Inflammatory macrophage treated with lipopolysaccharide for 1 hour (primary cell): ENCODE results near the gene C1orf105.

ENCODE experiments used
- DNase-seq, 2 donors: peaks; one replicate each; pipeline ENCODE4 v3.0.0-alpha.2; 2020 to 2022

The C1orf105 gene

GRCh38 chr1:172460887-172461315, 40.4 kb downstream of the C1orf105 start:
- no peak for DNase-seq

DNA sequence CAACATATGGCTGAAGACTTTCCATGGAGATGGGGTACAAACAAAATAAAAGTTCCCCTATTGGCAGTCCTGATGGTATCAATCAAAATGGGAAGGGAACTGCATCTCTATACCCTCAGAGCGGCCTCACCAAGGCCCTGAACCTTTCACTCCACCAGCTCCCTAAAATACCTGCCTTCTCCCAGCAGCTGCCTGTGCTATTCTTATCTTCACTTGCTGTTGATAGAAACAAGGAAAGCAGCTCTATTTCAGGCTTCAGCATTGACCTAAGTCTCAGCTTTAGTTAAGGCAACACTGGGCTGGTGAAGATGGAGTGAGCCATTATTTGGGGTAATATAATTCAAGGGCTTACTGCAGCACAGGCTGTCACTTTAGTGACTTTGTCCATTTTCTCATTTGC, 45.1 kb downstream of the C1orf105 start:
- DNase-seq: no peak

GRCh38 chr1:172466795-172467407, 46.4 kb downstream of the C1orf105 start:
- DNase-seq: no peak

GRCh38 chr1:172467446-172467845, 47.0 kb downstream of the C1orf105 start:
- no peak for DNase-seq

DNA sequence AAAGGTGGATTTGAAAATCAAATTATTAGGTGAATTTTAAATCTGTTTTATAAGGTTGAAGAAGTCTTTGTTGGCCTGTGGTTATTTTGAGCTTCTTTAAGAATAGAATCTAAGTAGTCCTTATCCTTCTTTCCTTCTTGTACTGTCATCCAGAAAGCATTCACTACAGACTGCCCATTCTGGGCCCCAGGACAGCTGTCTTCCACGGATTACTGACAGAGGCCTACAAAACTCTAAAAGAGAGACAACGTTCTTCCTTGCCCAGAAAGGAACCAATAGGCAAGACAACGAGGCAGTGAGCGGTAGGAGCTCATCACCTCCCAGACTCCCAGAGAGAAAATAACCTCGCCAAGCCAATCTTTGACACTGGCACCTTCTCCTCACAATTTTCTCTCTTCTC, 47.8 kb downstream of the C1orf105 start:
- DNase-seq: no peak

DNA sequence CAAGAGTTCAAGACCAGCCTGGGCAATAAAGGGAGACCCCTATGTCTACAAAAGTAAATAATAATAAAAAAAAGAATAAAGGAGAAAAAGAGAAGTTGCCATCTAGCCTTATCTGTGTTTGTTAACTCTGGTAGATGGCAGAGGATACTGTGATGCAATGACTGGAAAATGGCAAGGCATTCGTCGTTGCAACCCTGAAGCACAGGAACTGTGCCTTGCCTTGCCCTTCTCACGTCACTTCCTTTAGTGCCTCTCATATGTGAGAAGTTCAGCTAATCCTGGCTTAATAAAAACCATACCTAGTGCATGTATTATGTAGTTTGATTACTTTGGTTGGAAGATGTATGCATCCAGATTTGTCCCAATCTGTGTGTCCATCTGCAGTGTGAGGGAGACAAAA, 49.2 kb downstream of the C1orf105 start:
- peak; percentile 13 to 23 for DNase-seq

DNA sequence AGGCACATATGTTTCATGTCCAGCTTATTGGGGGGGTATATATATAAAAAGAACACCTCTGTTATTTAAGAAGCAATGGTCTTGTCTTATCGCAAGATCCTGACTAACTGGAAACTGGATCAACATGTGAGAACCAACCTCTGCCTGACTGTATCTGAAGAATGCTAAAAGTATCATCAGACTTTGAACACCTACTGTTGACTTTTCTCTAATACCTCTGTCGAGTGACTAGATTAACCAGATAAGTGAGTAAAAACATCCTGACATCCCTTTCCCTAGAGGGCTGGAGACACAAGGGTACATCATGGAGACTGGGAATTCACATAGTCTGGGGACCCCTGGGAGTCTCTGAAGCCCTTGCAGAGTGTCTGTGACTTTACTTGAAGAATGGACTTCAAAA, 49.7 kb downstream of the C1orf105 start:
- no peak for DNase-seq

GRCh38 chr1:172471666-172472065, 51.2 kb downstream of the C1orf105 start:
- DNase-seq: peak; percentile 34 to 81

DNA sequence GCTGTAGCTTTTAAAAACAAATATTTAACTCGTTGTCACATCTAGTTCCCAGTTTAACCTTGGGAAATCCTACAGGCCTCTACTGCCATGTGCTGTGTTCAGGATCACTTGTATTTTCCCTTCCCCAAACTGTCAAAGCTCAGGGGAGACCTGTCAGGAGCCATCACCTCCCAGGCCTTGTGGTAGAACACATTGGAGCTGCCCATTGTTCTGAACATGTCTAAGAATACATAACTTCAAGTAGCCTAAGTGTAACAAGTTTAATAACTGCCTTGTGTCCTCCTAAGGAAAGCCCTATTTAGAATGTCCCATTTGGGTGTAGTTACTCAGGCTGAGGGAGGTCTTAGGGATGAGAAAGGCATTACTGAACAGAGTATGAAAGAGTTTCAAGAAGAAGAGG, 52.0 kb downstream of the C1orf105 start:
- peak; percentile 38 to 43 for DNase-seq

DNA sequence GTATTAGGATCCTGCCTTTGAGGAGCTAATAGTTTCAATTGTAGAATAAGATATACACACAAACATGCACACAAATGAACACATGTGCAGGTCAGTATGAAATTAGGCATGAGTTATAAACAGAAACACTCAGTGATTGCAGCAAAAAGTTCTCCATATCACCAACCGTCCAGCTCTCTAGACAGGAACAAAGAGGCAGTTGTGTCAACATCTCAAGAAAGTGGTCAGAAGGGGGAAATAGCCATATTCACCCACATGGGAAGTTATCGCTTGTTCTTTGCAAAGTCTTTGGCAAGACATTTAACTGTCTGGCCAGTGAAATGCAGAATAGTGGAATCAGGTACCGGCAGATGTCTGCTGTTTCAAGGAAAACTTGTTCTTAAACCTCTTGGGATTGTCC, 52.8 kb downstream of the C1orf105 start:
- peak; percentile 79 to 92 for DNase-seq

DNA sequence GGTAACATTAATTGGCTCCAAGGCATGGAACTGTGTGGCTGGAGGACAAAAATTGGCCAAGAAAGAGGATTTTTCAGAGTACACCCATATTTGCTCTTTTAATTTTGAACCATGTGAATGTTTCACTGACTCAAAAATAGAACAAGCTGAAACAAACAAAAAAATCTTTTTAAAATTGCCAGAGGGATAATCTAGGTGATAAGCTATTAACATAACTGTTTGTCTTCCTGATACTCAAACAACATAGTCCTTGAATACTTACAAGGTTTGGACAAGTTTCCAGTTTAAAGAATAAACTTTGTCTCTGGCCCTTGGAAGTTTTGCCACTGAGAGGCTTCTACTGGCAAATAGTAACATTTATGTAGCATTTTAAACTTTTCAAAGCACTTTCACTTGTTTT, 53.4 kb downstream of the C1orf105 start:
- no peak for DNase-seq

DNA sequence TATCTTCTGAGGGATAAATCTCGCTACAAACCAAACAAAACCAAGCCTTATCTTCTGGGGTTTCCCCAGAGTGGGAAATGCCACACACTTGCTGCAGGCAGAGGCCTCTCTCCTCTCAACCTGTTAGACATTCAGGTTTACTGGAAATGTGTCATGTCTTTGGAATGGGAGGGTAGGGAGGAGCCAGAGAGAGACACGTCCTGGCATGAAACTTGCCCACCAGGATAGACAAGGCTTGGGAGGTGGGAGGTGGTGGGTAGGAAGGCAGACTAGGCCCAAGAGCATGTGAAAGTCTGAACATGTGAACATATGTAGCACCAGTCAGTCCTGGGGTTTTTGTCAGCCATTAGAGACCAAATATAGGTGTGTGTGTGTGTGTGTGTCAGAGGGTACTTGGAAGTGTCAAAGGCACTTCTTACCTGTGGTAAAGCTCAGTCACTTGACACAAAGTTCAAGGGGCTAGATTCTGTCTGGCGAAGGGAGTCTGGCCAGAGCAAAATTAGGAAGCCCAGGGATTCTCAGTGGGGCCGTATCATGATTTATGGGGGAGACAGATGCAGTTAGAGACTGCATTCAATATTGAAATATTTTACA, 55.8 kb downstream of the C1orf105 start:
- DNase-seq: no peak

GRCh38 chr1:172477216-172477615, 56.7 kb downstream of the C1orf105 start:
- no peak for DNase-seq

GRCh38 chr1:172477741-172478140, 57.3 kb downstream of the C1orf105 start:
- DNase-seq: no peak

GRCh38 chr1:172478485-172478884, 58.0 kb downstream of the C1orf105 start:
- DNase-seq: no peak

- DNase-seq: no peak
Measured at GRCh38 chr1:172480431-172480830, 59.9 kb downstream of the C1orf105 start.

DNA sequence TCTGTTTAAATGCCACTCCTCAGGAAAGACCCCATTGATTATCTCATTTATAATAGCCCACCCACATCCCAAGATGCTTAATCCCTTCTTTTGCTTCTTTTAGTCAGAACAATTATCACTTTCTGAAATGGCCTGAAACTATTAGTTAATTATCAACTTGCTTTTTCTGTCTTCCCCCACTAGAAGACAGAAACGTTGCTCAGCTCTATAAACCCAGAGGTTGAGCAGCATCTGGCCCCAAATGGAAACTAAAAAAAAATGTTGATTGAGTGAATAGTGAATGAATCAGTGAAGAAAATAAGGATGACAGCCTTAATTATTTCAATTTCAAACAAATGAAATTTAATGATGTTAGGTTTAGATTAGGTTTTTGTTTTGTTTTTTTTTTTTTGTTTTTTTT, 61.6 kb downstream of the C1orf105 start:
- DNase-seq: no peak

GRCh38 chr1:172483448-172483847, 63.0 kb downstream of the C1orf105 start:
- DNase-seq: no peak

- no peak for DNase-seq
Measured at GRCh38 chr1:172484252-172484651, 63.8 kb downstream of the C1orf105 start.

DNA sequence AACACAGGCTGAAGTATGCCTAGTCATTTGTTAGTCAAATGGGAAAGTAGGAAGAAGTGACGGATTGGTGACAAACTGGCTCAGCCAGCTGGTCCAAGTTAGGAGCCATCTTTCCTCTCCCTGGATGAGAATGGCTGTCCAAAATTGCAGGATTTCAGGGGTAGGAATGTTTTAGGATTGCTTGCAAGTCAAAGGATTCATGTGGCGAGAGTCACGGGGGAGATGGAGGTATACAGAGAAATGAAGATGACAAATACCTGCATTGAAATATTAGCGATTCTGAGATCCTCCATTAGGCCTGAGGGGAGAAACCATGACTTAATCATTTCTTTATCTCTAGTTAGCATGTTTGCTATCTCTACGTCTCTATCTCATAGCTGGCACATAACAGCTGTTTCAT, 65.1 kb downstream of the C1orf105 start:
- no peak for DNase-seq

- DNase-seq: no peak
Measured at GRCh38 chr1:172486805-172487454, 66.4 kb downstream of the C1orf105 start.

DNA sequence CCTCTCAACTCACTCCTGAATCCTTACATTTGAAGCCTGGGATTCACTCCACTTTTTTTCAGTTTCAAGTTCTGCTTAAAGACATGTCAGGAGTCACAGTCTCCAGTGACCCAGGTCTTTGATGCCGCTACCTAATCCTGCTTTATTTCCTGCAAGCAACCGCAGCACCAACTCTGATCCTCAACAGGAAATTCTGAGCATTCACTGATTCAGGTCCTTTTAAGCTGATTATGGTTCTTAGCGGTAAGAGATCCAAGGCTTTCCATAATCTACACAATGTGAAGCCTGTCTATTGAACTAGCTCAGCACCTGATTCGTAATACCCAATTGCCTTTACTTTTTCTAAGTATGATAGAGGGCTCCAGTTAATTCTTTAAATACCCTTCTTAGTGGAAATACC, 67.1 kb downstream of the C1orf105 start:
- DNase-seq: no peak

- no peak for DNase-seq
Measured at GRCh38 chr1:172488393-172488792, 67.9 kb downstream of the C1orf105 start.

- DNase-seq: no peak
Measured at GRCh38 chr1:172489847-172490246, 69.4 kb downstream of the C1orf105 start.

DNA sequence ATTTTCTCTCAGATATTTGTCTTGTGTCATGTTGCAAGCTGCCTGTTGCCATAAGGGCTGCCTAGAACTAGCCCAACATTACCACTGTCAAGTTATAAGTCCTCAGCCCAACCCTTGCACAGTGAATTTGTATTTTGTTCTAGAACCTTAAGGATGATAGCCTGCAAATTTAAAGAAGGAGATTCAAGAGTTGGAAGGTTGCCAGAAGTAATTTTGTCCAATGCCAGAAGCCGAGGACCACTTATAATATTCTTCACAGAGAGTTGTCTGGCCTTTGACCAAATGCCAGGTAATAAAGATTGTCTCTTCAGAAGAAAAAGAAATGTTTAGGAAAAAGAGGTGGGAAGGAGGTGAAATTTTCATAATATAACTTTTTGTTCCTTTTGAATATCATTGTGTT, 71.9 kb downstream of the C1orf105 start:
- no peak for DNase-seq
